PC-3 (cell line): ENCODE results near the gene VPS35L. TPM values are rescaled to one million over a fixed set of nuclear protein-coding genes. Genes with fewer than 3 reads are reported as not detected.

ENCODE experiments used
- ATAC-seq: fragments of 200-7000 bp; cut with Tn5 transposase; 2 replicates; pipeline ENCODE4 v1.9.1; 2020; ENCODE audit warnings: mild to moderate bottlenecking, moderate library complexity
- BruUV-seq: library from RNA; stranded (reverse); fragments of 400-500 nt; replicated peaks from 2 replicates; lab custom pipeline; 2021; lab: Mats Ljungman, UMichigan
- CTCF ChIA-PET: fragments of 300-600 bp; sonication (Branson Sonifier 250); formaldehyde crosslinking; loops from one replicate; lab custom pipeline; 2022; ENCODE audit warnings: antibody characterized with exemption; lab: Charles Lee
- POLR2A ChIA-PET: fragments of 300-600 bp; sonication (Branson Sonifier 250); formaldehyde crosslinking; loops from one replicate; lab custom pipeline; 2022; ENCODE audit warnings: antibody characterized with exemption; ENCODE audit not compliant: unreplicated experiment; lab: Charles Lee
- DNase-seq: peaks from one replicate; pipeline ENCODE4 v3.0.0-alpha.2; 2015
- H2AFZ ChIP-seq: fragments of 300-600 bp; sonication (generic); 2 replicates; pipeline ENCODE4 v1.6.0; 2016; ENCODE audit warnings: antibody characterized with exemption, low read length
- H3F3A ChIP-seq: fragments of 300-600 bp; sonication (generic); one replicate; pipeline ENCODE4 v1.6.0; 2017; ENCODE audit warnings: antibody characterized with exemption, low read length, control low read depth, mild to moderate bottlenecking; ENCODE audit not compliant: unreplicated experiment
- H3K27ac ChIP-seq: fragments of 300-600 bp; sonication (generic); 2 replicates; pipeline ENCODE4 v1.5.1; 2016; ENCODE audit warnings: mild to moderate bottlenecking, low read length
- H3K27me3 ChIP-seq: fragments of 300-600 bp; sonication (generic); 2 replicates; pipeline ENCODE4 v1.6.1; 2016; ENCODE audit warnings: low read length, mixed read lengths
- H3K36me3 ChIP-seq: fragments of 300-600 bp; sonication (generic); 2 replicates; pipeline ENCODE4 v1.6.1; 2016; ENCODE audit warnings: low read depth, mixed run types, low read length, mixed read lengths
- H3K4me1 ChIP-seq: fragments of 300-600 bp; sonication (generic); 2 replicates; pipeline ENCODE4 v1.5.1; 2016; ENCODE audit warnings: low read length; ENCODE audit not compliant: insufficient read depth
- H3K4me2 ChIP-seq: fragments of 300-600 bp; sonication (generic); 2 replicates; pipeline ENCODE4 v1.6.0; 2016; ENCODE audit warnings: low read length
- H3K4me3 ChIP-seq: fragments of 300-600 bp; sonication (generic); 2 replicates; pipeline ENCODE4 v1.5.1; 2016; ENCODE audit warnings: mild to moderate bottlenecking, low read length, mixed read lengths
- H3K79me2 ChIP-seq: fragments of 300-600 bp; sonication (generic); 2 replicates; pipeline ENCODE4 v1.6.1; 2017; ENCODE audit warnings: low read length, mixed read lengths
- H3K9ac ChIP-seq: fragments of 300-600 bp; sonication (generic); 2 replicates; pipeline ENCODE4 v1.6.0; 2016; ENCODE audit warnings: mild to moderate bottlenecking, low read length
- H3K9me2 ChIP-seq: fragments of 300-600 bp; sonication (generic); replicated peaks from 2 replicates; pipeline ENCODE4 v1.6.1; 2016; ENCODE audit warnings: mixed run types, low read length, mixed read lengths
- H3K9me3 ChIP-seq: fragments of 300-600 bp; sonication (generic); 2 replicates; pipeline ENCODE4 v1.6.1; 2016; ENCODE audit warnings: low read length, mixed read lengths
- H4K20me1 ChIP-seq: fragments of 300-600 bp; sonication (generic); 2 replicates; pipeline ENCODE4 v1.6.1; 2016; ENCODE audit warnings: low read length, mixed read lengths
- CTCF ChIP-seq: fragments of 300-600 bp; sonication (generic); conservative IDR thresholded peaks from 2 replicates; pipeline ENCODE4 v1.5.1; 2017; ENCODE audit warnings: antibody characterized with exemption, low read depth, mild to moderate bottlenecking, low read length
- EZH2 ChIP-seq: fragments of 300-600 bp; sonication (generic); IDR thresholded peaks from one replicate; pipeline ENCODE4 v1.6.1; 2017; ENCODE audit warnings: antibody characterized with exemption, mild to moderate bottlenecking, low read length; ENCODE audit not compliant: unreplicated experiment
- EZH2phosphoT487 ChIP-seq: fragments of 300-600 bp; sonication (generic); IDR thresholded peaks from 2 replicates; pipeline ENCODE4 v1.6.1; 2018; ENCODE audit warnings: mild to moderate bottlenecking, antibody characterized with exemption, low read length, borderline replicate concordance
- intact Hi-C: fragments of 100-400 bp; cut with micrococcal nuclease; formaldehyde crosslinking; loops from 2 replicates; pipeline ENCODE4 v1.9.0; 2023
- total RNA-seq: library from RNA; depleted of rRNA; stranded (reverse); fragments of >200 nt; gene quantifications from 2 replicates; pipeline ENCODE4 v1.2.3, GENCODE V29; 2014

The VPS35L gene
- total RNA-seq, 1 experiment from 2014 or later: 2.9 TPM

GRCh38 chr16:19708296-19709205 is 153.0 kb downstream of the VPS35L start:
- Histone ChIP-seq H3K9ac (no peak overlapping the region), H3F3A (no peaks in the 10 kb centered on the region), H4K20me1 (no peaks in the 10 kb centered on the region), H3K9me2 (no peaks in the 10 kb centered on the region), H2AFZ (no peak overlapping the region), H3K27me3 (no peaks in the 10 kb centered on the region), H3K36me3 (peaks cover 20% of the 10 kb centered on the region; the same call in 1 of the 2 replicates), H3K9me3 (no peaks in the 10 kb centered on the region), H3K4me3 (no peak overlapping the region), H3K4me2 (no peak overlapping the region), H3K79me2 (peaks cover 20% of the 10 kb centered on the region), H3K27ac (no peak overlapping the region), H3K4me1 (peaks cover 4% of the 10 kb centered on the region; the same call in 1 of the 2 replicates)
- BruUV-seq: no TSS peak
- TF ChIP-seq CTCF (no peak), EZH2phosphoT487 (no peak), EZH2 (no peak)
- no peak for ATAC-seq
- intact Hi-C loops: no loop called here
- CTCF ChIA-PET: no interaction called here
- DNase-seq: no peak
- POLR2A ChIA-PET: no interaction called here

GRCh38 chr16:19709381-19710136 is 154.1 kb downstream of the VPS35L start:
- Histone ChIP-seq H3K9me3 (no peaks in the 10 kb centered on the region), H3K36me3 (peaks cover 20% of the 10 kb centered on the region; the same call in 1 of the 2 replicates), H3K9me2 (no peaks in the 10 kb centered on the region), H2AFZ (no peak overlapping the region), H3K9ac (no peak overlapping the region), H3K4me3 (no peak overlapping the region), H3F3A (no peaks in the 10 kb centered on the region), H3K4me1 (peaks cover 4% of the 10 kb centered on the region; the same call in 1 of the 2 replicates), H3K4me2 (no peak overlapping the region), H4K20me1 (no peaks in the 10 kb centered on the region), H3K79me2 (peaks cover 29% of the 10 kb centered on the region), H3K27me3 (no peaks in the 10 kb centered on the region), H3K27ac (no peak overlapping the region)
- TF ChIP-seq EZH2 (no peak), EZH2phosphoT487 (no peak), CTCF (no peak)
- intact Hi-C loops: no loop called here
- ATAC-seq (no peak), DNase-seq (no peak)
- BruUV-seq: no TSS peak
- CTCF ChIA-PET: no interaction called here
- POLR2A ChIA-PET: no interaction called here
